Measurements from ENCODE around the gene TRNAU1AP.
"Not testable (repeated sequence)": the region's sequence is repeated elsewhere in the genome, so short reads cannot be mapped to it uniquely, and the experiment has no call there.

TRNAU1AP gene

GRCh38 chr1:28516518-28516956 lies 36.3 kb upstream of the TRNAU1AP start:
- Mint-ChIP-seq H3K27me3 (no peaks in the 10 kb centered on the region), H3K9me3 (no peaks in the 10 kb centered on the region), H3K4me1 (peaks cover 28% of the 10 kb centered on the region), H3K36me3 (peaks cover 14% of the 10 kb centered on the region), H3K27ac (no peak overlapping the region), H3K4me3 (no peak overlapping the region)
- ATAC-seq (ENCODE audit: low read depth) (no peak), DNase-seq (ENCODE audit: low spot score in 2 of 2) (no peak)

- no peaks in the 10 kb centered on the region for H3K27me3 Mint-ChIP-seq
- ATAC-seq (ENCODE audit: low read depth): no peak
- H3K36me3 Mint-ChIP-seq: peaks cover 7% of the 10 kb centered on the region
- H3K9me3 Mint-ChIP-seq: no peaks in the 10 kb centered on the region
- DNase-seq (ENCODE audit: low spot score in 2 of 2): no peak
- H3K4me3 Mint-ChIP-seq: peak overlapping the region; percentile 0
- peak overlapping the region; percentile 56 for H3K27ac Mint-ChIP-seq
- H3K4me1 Mint-ChIP-seq: peaks cover 28% of the 10 kb centered on the region
These were observed 35.3 kb upstream of the TRNAU1AP start for GRCh38 chr1:28517649-28517999.

- no peaks in the 10 kb centered on the region for H3K27me3 Mint-ChIP-seq
- peak; percentile 89 to 96 for DNase-seq (ENCODE audit: low spot score in 2 of 2)
- H3K27ac Mint-ChIP-seq: peak overlapping the region; percentile 56
- no peaks in the 10 kb centered on the region for H3K9me3 Mint-ChIP-seq
- H3K4me1 Mint-ChIP-seq: peaks cover 26% of the 10 kb centered on the region
- H3K36me3 Mint-ChIP-seq: peaks cover 7% of the 10 kb centered on the region
- peak; percentile 84 for ATAC-seq (ENCODE audit: low read depth)
- peak overlapping the region; percentile 93 for H3K4me3 Mint-ChIP-seq
These were observed 34.7 kb upstream of the TRNAU1AP start for GRCh38 chr1:28518000-28518744.

- DNase-seq (ENCODE audit: low spot score in 2 of 2) (no peak), ATAC-seq (ENCODE audit: low read depth) (peak; percentile 18)
- peaks cover 9% of the 10 kb centered on the region for H3K36me3 Mint-ChIP-seq
- H3K9me3 Mint-ChIP-seq: no peaks in the 10 kb centered on the region
- H3K27ac Mint-ChIP-seq: no peak overlapping the region
- peaks cover 26% of the 10 kb centered on the region for H3K4me1 Mint-ChIP-seq
- H3K27me3 Mint-ChIP-seq: no peaks in the 10 kb centered on the region
- peak overlapping the region; percentile 67 for H3K4me3 Mint-ChIP-seq
These were observed 34.0 kb upstream of the TRNAU1AP start for GRCh38 chr1:28518745-28519341.

- no peak for ATAC-seq (ENCODE audit: low read depth)
- Mint-ChIP-seq H3K27me3 (no peaks in the 10 kb centered on the region), H3K4me3 (peak overlapping the region; percentile 22), H3K36me3 (peaks cover 7% of the 10 kb centered on the region), H3K27ac (no peak overlapping the region), H3K9me3 (no peaks in the 10 kb centered on the region), H3K4me1 (peaks cover 26% of the 10 kb centered on the region)
- no peak for DNase-seq (ENCODE audit: low spot score in 2 of 2)
These were observed 32.7 kb upstream of the TRNAU1AP start for GRCh38 chr1:28519946-28520725.

GRCh38 chr1:28520796-28521195 lies 32.1 kb upstream of the TRNAU1AP start:
- H3K27me3 Mint-ChIP-seq; H3K4me3 Mint-ChIP-seq; DNase-seq (ENCODE audit: low spot score in 2 of 2); H3K9me3 Mint-ChIP-seq; ATAC-seq (ENCODE audit: low read depth); H3K27ac Mint-ChIP-seq; H3K36me3 Mint-ChIP-seq: not testable (repeated sequence)
- H3K4me1 Mint-ChIP-seq: peaks cover 26% of the 10 kb centered on the region

GRCh38 chr1:28521502-28522164 lies 31.3 kb upstream of the TRNAU1AP start:
- H3K27me3 Mint-ChIP-seq: no peaks in the 10 kb centered on the region
- DNase-seq (ENCODE audit: low spot score in 2 of 2) (no peak), ATAC-seq (ENCODE audit: low read depth) (no peak)
- H3K36me3 Mint-ChIP-seq: peaks cover 7% of the 10 kb centered on the region
- no peak overlapping the region for H3K4me3 Mint-ChIP-seq
- peaks cover 24% of the 10 kb centered on the region for H3K4me1 Mint-ChIP-seq
- H3K9me3 Mint-ChIP-seq: no peaks in the 10 kb centered on the region
- H3K27ac Mint-ChIP-seq: no peak overlapping the region

- not testable (repeated sequence) for H3K9me3 Mint-ChIP-seq; DNase-seq (ENCODE audit: low spot score in 2 of 2); H3K36me3 Mint-ChIP-seq; H3K27me3 Mint-ChIP-seq; H3K4me3 Mint-ChIP-seq; H3K27ac Mint-ChIP-seq; ATAC-seq (ENCODE audit: low read depth)
- H3K4me1 Mint-ChIP-seq: peaks cover 18% of the 10 kb centered on the region
These were observed 30.3 kb upstream of the TRNAU1AP start for GRCh38 chr1:28522537-28522936.

- not testable (repeated sequence) for H3K27me3 Mint-ChIP-seq; H3K9me3 Mint-ChIP-seq; H3K36me3 Mint-ChIP-seq; H3K4me1 Mint-ChIP-seq; ATAC-seq (ENCODE audit: low read depth); DNase-seq (ENCODE audit: low spot score in 2 of 2); H3K27ac Mint-ChIP-seq; H3K4me3 Mint-ChIP-seq
These were observed 27.8 kb upstream of the TRNAU1AP start for GRCh38 chr1:28525002-28525642.

GRCh38 chr1:28526886-28527285 lies 26.0 kb upstream of the TRNAU1AP start:
- Mint-ChIP-seq H3K27ac (no peak overlapping the region), H3K9me3 (no peaks in the 10 kb centered on the region), H3K27me3 (no peaks in the 10 kb centered on the region), H3K4me1 (peaks cover 4% of the 10 kb centered on the region), H3K36me3 (peaks cover 12% of the 10 kb centered on the region), H3K4me3 (no peak overlapping the region)
- DNase-seq (ENCODE audit: low spot score in 2 of 2) (no peak), ATAC-seq (ENCODE audit: low read depth) (no peak)

- Mint-ChIP-seq H3K9me3 (no peaks in the 10 kb centered on the region), H3K27me3 (no peaks in the 10 kb centered on the region), H3K4me3 (no peak overlapping the region), H3K4me1 (no peaks in the 10 kb centered on the region), H3K27ac (no peak overlapping the region), H3K36me3 (peaks cover 13% of the 10 kb centered on the region)
- no peak for DNase-seq (ENCODE audit: low spot score in 2 of 2)
- ATAC-seq (ENCODE audit: low read depth): no peak
These were observed 22.4 kb upstream of the TRNAU1AP start for GRCh38 chr1:28530456-28530855.

- H3K36me3 Mint-ChIP-seq: peaks cover 15% of the 10 kb centered on the region
- no peaks in the 10 kb centered on the region for H3K9me3 Mint-ChIP-seq
- H3K27me3 Mint-ChIP-seq: no peaks in the 10 kb centered on the region
- H3K4me1 Mint-ChIP-seq: no peaks in the 10 kb centered on the region
- H3K27ac Mint-ChIP-seq: no peak overlapping the region
- ATAC-seq (ENCODE audit: low read depth) (no peak), DNase-seq (ENCODE audit: low spot score in 2 of 2) (no peak)
- no peak overlapping the region for H3K4me3 Mint-ChIP-seq
These were observed 18.2 kb upstream of the TRNAU1AP start for GRCh38 chr1:28534671-28535070.

GRCh38 chr1:28535180-28535579 lies 17.7 kb upstream of the TRNAU1AP start:
- Mint-ChIP-seq H3K9me3 (no peaks in the 10 kb centered on the region), H3K36me3 (peaks cover 15% of the 10 kb centered on the region), H3K4me1 (no peaks in the 10 kb centered on the region), H3K27ac (no peak overlapping the region), H3K27me3 (no peaks in the 10 kb centered on the region), H3K4me3 (no peak overlapping the region)
- no peak for DNase-seq (ENCODE audit: low spot score in 2 of 2)
- no peak for ATAC-seq (ENCODE audit: low read depth)

Data from memory B cell (primary cell).